ENCODE data around the gene CDC42SE2.
"Not testable (repeated sequence)": the region's sequence is repeated elsewhere in the genome, so short reads cannot be mapped to it uniquely, and the experiment has no call there.

Gene CDC42SE2

DNA sequence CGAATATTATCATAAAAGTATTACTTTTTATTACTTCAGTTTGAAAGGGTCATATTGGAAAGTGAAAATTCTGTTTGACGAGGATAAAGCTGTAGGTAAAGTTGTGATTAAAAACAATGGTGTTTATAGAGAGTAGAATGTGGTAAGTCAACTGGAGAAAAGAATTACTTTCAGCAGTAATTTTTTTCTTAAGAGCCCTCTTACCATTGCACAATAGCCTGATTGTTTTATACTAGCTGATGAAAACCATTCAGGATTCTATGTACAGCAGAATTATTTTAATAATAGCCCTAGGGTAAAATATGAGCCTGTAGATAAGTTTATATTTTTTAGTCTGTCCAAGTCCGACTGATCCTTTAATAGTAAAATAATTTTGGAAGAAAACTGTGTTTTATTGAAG is 16.6 kb downstream of the CDC42SE2 start:
- no peak for DNase-seq

GRCh38 chr5:131281133-131281867 is 17.4 kb downstream of the CDC42SE2 start:
- DNase-seq, result no peak

DNA sequence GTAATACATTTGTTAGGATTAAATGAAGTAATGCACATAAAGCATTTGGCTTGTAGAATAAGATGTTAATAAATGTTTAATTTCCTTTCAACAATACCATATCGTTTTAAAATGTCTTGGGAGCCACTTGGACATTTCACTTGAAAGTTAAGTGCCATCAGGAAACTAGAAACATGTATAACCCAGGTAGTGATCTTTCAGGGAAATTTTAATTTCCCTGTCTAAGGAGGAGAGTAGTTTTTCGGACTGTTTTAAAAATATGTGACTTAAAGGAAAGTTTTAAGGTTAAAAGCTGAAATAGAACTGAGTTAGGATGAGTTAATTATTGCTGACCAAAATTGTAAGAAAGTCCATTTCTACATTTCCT is 18.0 kb downstream of the CDC42SE2 start:
- no peak for DNase-seq

DNA sequence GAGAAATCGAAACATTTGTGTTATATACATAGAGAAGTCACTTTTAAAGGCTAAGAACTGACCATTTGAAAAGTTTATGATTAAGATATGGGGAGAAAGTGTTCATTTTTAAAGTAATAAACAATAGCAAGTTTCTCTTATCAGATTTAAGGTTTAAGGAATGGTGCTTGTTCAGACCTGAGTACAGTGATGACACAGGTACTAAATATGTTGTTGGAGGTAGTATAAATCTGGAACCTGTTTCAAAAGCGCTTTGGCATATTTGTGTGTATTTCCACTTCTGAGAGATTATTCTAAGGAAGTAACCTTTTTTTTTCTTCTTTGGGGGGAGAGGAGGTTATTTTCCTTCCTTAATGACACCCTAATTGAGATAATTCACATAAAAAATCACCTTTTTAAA is 18.4 kb downstream of the CDC42SE2 start:
- no peak for DNase-seq

GRCh38 chr5:131285703-131286399 is 22.0 kb downstream of the CDC42SE2 start:
- no peak for DNase-seq

DNA sequence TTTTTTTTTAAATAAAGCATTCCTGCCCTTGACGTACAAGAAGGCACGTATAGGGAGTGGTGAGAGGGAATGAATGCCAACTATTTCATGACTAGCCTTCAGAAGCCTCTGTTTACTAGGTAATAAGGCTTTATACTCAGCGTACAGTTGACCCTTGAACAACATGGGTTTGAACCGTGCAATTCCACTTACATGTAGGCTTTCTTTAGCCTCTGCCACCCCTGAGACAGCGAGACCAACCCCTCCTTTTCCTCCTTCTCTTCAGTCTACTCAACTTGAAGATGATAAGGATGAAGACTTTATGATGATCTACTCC is 22.5 kb downstream of the CDC42SE2 start:
- DNase-seq, result no peak

GRCh38 chr5:131288328-131288727 is 24.5 kb downstream of the CDC42SE2 start:
- DNase-seq, result no peak

DNA sequence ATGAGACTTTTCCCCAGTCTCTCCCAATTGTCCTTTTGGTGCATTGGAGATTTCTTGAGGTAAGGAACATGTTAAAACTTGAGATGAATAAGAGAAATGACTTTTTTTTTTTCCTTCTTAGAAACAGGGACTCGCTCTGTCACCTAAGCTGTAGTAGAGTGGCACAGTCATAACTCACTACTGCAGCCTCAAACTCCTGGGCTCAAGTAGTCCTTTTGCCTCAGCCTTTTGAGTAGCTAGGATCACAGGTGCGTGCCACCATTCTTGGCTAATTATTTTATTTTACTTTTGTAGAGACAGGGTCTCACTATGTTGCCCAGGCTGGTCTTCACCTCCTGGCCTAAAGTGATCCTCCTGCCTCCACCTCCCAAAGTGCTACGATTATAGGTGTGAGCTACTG is 25.9 kb downstream of the CDC42SE2 start:
- no peak for DNase-seq

GRCh38 chr5:131296213-131296672 is 32.4 kb downstream of the CDC42SE2 start:
- DNase-seq, result no peak

- DNase-seq, result no peak
Observed at GRCh38 chr5:131297886-131298285, 34.0 kb downstream of the CDC42SE2 start.

GRCh38 chr5:131299465-131299864 is 35.6 kb downstream of the CDC42SE2 start:
- no peak for DNase-seq

DNA sequence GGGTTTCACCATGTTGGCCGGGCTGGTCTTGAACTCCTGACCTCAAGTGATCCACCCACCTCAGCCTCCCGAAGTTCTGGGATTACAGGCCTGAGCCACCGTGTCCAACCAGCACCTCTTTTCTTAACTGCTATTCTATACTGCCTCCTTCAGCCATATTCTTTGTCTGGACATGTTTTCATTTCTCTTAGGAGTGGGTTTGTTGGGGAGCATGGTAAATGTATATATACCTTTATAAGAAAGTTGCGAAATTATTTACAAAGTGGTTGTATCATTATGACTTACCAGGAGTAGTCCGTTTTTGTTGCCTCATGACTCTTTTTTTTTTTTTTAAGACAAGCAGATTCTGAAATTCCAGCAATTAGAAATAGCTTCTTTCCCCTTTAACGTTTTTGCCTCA is 38.7 kb downstream of the CDC42SE2 start:
- DNase-seq, result no peak

DNA sequence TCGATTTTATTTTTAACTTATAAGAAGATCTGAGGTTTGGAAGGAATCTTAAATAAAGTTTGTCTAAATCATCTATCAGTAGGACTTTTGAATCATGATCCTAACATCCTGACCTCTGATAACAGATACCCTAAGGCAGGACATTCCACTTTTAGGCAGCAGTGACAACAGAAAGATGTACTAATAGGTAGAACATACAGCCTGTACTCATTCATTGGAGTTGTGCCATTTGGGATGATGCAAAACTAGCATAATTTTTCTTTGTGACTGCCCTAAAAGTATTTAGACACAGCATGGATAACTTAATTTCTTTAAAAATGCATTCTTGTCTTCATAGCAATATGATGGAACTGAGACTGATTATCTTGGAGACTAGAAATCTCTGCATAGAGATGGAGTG is 39.7 kb downstream of the CDC42SE2 start:
- peak; percentile 53 for DNase-seq

GRCh38 chr5:131304414-131304813 is 40.6 kb downstream of the CDC42SE2 start:
- no peak for DNase-seq

DNA sequence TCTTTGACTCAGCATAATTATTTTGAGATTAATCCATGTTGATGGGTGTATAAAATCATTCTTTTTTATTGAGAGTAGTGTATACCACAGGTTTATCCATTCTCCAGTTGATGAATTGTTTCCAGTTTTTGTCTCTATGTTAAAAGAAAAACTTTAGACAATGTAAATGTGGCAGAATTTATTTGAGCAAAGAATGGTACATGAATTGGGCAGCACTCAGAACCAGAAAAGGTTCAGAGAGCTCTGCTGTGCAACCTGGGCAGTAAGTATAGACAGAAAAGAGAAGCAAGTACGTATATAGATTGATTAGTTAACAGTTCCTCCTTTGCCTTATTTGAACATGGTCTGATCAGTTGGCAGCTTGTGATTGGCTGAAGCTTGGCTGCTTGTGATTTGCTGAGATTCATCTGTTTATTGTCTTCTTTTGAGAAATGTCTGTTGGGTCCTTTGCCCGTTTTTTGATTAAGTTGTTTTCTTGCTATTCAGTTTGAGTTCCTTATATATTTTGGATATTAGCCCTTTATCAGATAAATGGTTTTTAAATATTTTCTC is 41.4 kb downstream of the CDC42SE2 start:
- DNase-seq, result no peak

DNA sequence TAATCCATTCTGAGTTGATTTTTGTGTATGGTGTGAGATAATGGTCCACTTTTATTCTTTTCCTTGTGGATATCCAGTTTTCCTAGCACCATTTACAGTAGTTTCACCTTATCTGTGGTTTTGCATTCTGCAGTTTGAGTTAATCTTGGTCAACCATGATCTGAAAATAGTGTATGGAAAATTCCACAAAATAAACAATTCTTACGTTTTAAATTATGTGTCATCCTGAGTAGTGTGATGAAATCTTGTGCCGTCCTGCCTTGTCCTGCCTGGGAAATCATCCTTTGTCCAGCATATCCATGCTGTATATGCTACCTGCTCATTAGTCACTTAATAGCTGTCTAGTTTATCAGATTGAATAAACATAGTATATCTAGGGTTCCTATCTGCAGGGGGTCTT is 42.1 kb downstream of the CDC42SE2 start:
- DNase-seq, result no peak

- DNase-seq, result not testable (repeated sequence)
Observed at GRCh38 chr5:131312235-131312772, 48.5 kb downstream of the CDC42SE2 start.

GRCh38 chr5:131316026-131316425 is 52.2 kb downstream of the CDC42SE2 start:
- no peak for DNase-seq

DNA sequence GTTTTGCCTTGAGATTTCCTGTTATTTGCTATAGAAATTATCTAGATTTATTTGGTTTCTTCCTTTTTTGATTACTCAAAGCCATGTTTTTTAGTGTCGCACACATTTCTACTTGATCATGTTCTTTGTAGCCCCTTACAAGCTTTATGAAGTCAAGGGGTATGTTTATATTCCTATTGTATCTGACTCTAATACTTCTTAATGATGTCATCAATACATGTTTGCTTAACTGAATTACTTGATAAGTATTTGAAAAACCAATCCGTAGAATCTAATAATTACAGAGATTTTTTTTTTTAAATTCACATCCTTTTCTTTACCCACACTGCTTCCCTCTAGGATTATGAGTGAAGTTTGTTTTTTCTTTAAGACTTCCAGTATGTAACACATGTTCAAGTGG is 53.0 kb downstream of the CDC42SE2 start:
- no peak for DNase-seq

DNA sequence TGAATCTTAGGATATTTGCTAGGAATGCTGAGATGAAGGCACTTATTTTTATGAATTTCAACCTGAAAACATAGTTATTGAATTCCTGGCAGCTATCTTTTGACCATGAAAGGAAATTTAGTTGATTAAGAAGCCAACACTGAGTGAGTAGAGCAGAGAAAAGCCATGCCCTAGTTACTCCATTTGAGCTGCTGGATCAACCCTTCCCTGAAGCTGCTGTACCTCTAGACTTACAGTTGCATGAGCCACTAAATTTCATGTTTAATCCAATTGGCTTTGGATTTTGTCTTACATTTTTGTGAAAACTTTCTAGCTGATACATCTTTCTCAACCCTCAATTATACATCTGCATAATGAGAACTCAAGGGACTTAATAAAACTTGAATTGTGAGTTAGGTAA is 54.6 kb downstream of the CDC42SE2 start:
- DNase-seq, result no peak

DNA sequence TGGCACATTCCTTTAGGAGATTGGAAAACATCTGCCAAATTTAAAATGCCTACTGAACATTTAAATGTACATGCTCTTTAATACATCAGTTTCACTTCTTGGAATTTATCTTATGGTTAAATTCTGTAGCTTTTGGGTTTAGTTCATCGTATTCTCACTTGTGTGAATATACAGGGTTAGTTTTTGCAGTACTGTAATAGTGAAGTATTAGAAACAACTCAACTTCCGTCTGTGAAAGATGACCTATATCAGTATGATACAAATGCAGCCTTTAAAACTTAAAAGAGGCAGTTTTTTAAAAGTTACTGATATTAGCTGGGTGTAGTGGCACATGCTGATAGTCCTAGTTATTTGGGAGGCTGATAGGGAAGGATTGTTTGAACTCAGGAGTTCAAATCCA is 57.2 kb downstream of the CDC42SE2 start:
- DNase-seq, result no peak

DNA sequence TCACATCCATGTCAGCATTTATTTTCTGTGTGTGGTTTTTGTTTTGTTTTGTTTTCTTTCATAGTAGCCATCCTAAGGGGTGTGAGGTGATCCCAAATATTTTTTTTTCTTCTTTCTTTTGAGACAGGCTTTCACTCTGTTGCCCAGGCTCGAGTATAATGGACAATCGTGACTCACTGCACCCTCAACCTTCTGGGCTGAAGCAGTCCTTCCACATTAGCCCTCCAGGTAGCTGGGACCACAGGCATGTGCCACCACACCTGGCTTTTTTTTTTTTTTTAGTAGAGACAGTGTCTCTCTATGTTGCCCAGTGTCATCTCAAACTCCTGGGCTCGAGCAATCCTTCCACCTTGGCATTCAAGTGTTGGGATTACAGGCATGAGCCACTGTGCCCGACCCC is 59.1 kb downstream of the CDC42SE2 start:
- DNase-seq, result no peak

GRCh38 chr5:131323378-131323777 is 59.5 kb downstream of the CDC42SE2 start:
- no peak for DNase-seq

DNA sequence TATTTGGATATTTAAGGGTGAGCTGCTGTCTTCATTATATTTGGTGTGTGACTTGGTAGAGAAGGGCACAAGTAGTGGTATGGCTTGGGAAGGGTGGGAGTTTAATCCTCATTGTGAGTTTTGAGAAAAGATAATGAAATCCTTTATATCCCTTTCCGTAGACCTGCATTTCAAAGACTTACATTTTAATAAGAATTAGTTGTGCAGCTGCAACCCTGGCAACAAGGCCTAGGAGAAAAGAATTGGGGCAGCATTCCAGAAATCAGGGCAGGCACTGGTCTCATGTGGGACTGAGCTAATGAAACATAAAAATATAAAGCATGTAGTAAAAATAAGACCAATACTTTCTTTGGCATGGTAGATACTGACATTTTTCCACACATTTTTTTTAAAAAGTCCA is 60.5 kb downstream of the CDC42SE2 start:
- no peak for DNase-seq
